Activated gamma-delta T cell treated with anti-CD3 and anti-CD28 coated beads, Interleukin-2, amount 50 U/mL, for 16 hours (primary cell): ENCODE measurements around the gene CLTC.
"Not testable (repeated sequence)": the region's sequence is repeated elsewhere in the genome, so short reads cannot be mapped to it uniquely, and the experiment has no call there.

ENCODE experiments used
- DNase-seq: peaks from one replicate; pipeline ENCODE4 v3.0.0-alpha.2; 2020; ENCODE audit warnings: low read depth

Gene CLTC

DNA sequence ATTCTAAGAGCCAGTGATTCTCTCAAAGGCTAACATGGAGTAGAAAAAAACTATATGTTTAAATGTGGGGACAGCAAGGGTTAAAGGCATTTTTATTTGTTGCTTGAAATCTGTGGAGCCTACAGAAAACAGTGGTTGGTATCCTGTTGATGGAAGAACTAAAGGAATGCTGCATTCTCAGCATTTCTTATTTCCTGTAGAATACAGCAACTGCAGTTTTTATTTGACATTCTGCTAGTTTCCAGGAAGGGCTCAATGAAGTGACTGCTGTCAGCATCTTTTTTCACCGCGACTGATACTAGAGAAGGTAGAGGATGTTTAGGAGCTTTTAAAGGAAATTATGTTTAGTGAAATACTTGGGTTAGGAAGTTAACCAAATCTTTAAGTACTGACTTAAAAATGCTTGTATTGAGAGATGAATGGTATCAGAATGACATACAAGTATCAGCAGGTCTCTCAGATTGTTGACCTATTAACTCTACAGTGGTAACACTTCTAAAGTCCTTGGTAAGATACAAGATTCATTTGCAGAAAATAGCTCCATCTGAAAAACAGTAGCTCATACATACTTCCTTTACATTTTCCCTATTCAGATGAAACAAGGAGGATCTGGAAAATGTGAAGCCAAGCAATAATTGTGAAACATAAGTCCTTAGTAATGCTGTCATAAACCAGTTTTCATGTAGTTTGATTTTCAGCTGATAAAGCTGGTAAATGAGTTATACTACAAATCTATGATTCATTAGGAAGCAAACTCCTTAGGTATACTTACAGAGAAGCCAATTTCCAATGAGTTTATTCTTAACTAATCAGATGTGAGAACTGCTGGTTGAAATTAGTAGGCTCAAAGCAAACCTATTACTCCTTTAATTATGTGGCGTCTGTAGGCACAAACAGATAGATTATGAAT is 15.2 kb downstream of the CLTC start:
- DNase-seq, result no peak

DNA sequence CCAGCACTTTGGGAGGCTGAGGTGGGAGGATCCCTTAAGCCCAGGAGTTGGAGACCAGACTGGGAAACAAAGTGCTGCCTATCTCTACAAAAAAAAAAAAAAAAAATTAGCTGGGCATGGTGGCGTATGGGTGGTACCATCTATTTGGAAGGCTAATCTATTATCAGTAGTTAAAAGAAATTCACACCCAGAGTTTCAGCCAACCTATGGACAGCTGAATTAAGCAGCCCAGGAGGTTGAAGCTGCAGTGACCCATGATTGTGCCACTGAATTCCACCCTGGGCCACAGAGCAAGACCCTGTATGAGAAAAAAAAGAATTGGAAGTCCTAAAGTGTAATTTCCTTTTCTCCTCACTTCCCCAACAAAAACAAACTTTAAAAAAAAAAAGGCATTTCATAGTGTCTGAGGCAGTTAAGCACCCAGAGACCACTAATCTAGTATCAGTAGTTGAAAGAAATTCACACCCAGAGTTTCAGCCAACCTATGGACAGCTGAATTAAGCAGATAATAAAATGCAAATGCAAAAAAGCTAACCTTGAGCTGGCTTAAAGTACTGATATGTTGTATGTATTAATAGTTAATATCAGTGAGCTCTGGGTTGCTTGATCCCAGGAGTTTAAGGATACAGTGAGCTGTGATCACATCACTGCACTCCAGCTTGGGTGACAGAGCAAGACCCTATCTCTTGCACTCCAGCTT is 18.1 kb downstream of the CLTC start:
- no peak for DNase-seq

DNA sequence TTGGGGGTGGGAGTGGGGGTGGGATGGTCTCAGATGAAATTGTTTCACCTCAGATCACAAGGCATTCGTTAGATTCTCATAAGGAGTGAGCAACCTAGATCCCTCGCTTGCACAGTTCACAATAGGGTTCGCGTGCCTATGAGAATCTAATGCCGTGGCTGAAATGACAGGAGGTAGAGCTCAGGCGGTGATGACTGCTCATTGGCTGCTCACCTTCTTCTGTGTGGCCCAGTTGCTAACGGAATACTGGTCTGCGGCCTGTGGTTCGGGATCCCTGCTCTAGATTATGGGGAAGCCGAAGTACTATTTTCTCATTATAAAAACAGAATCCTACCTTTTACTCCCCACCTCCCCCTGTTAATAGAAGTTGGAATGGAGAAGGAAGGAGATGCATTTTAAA is 18.9 kb downstream of the CLTC start:
- no peak for DNase-seq

DNA sequence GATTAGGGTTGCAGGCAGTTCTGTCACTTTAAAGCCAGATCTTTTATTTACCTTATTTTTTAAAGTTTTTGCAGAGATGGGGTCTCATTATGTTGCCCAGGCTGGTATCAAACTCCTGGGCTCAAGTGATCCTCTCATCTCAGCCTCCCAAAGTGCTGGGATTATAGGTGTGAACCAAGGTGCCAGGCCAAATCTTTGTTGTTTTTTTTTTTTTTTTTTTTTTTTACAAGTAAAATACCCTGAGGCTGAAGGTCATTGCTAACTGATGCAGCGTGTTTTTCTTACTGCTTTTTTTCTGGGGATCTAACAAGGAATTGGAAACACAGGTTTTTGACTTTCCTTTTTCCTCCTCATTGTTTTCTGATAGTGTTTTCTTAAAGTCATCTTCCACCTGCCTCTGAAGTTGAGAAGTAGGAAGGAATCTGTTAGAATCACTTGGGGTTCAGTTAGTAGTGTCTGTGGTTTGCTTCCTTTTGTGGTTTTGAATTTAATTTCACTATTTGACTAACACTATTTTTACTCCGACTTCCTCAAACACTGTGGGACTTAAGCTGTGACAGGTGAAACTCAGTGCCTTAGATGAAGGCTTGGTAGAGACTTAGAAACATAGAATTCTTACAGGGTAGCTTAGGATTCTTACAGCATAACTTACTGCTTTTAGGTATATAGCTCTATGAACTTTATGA is 22.2 kb downstream of the CLTC start:
- DNase-seq, result no peak

DNA sequence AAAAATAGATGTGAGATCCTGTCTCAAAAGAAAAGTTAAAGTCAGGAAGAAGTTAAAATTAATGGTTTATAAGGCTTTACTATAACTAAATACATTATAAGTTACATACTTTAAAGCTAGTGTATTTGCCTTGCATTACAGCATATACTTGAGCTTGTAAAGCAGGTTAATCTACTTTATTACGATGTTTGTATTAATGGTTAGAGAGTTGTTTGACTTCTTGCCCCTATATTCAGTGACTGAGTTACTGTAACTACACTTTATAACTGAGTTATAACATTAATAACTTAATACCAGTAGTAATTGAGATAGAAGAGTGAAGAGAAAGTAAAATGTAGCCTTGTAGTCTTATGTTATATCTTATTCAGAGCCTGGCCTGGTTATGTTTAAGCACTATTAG is 22.9 kb downstream of the CLTC start:
- DNase-seq, result no peak

DNA sequence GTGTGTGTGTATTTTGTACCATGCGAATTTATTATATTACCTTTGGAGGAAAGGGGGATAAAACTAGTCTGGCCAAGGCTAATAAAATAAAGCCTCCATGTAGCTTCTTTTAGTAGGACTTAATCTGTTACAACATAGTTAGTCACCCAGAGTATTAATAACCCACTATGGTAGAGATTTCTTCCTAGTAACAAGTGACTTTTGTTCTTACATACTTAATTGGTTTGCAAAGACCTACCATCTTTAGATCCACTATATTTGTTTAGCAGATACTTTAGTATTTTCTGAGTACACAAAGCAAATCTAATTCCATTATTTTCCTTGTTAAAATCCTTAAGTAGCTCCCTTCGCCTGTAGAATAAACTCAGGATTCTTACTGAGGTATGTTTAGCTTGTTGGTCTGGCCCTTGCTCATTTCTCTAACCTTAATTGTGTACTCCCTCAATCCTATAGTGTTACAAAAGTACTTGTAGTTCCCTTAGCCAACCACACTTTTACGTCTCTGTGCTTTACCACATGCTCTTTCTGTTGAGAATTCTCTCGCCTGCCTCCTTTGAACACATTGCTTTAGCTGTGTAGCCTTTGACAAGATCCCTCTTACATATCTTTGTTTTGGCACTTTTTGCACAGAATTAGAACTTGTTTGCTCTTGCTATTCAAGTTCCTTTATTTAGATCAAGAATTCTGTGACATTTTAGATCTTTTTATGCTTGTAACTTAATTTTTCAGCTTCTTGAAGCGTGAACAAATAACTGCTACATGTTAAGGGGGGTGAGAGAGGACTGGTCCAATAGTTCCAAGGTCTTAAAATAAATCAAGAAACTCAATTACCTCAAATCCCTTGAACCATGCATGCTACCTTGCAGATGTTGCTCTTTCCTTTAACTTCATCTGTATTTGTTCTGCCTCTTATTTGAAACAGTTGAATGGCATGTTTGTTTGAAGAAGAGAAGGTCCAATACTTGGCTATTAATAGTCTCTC is 23.8 kb downstream of the CLTC start:
- no peak for DNase-seq

DNA sequence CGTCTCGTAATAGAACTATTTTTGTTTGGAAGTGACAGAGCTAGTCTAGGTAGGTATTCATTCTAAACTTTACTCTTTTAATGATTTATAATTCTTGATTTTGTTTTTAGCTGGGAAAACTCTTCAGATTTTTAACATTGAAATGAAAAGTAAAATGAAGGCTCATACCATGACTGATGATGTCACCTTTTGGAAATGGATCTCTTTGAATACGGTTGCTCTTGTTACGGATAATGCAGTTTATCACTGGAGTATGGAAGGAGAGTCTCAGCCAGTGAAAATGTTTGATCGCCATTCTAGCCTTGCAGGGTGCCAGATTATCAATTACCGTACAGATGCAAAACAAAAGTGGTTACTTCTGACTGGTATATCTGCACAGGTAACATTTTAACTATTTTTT is 27.6 kb downstream of the CLTC start:
- no peak for DNase-seq

DNA sequence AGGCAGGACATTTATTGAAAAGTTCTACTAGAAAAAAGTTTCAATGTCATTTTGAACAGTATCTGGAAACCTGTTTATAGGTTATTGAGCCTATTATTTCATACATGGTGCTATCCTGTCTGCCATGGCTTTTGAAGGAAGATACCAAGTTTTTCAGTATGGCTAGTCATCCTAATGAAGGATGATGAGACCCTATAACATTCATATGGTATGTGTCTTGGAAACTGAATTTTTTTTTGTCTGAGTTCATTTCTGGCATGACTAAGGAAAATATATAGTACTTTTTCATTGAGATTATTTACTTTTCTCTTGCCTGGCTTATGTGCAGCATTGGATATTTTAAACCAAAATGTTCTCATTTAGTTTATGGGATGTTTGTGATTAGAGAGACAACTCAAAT is 30.2 kb downstream of the CLTC start:
- no peak for DNase-seq

DNA sequence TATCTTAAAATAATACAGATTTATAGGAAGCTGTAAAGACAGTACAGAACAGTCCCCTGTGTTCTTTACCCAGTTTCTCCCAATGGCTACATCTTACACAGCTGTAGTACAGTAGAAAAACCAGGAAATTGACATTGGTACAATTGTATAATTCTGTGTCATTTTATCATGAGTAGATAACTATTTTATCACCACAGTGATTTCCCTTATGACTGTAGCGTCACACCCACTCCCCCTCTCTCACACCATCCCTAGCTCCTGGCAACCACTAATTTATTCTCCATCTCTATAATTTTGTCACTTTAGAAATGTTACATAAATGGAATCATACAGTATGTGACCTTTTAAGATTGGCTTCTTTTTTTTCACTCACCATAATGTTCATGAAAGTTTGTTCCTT is 30.9 kb downstream of the CLTC start:
- DNase-seq, result no peak

DNA sequence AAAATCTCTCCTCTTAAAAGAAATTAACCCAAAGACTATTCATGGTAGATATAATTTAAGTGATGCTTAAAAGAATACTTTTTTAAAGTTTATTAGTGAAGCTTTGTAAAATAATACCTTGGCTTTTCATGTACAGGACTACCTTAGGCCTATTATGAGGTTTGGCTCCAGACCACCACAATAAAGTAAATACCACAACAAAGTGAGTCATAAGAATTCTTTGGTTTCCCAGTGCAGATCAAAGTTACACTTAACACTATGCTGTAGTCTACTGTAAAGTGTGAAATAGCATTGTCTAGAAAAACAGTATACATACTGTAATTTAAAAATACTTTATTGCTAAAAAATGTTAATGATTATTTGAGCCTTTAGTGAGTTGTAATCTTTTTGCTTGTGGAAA is 31.7 kb downstream of the CLTC start:
- DNase-seq, result no peak

DNA sequence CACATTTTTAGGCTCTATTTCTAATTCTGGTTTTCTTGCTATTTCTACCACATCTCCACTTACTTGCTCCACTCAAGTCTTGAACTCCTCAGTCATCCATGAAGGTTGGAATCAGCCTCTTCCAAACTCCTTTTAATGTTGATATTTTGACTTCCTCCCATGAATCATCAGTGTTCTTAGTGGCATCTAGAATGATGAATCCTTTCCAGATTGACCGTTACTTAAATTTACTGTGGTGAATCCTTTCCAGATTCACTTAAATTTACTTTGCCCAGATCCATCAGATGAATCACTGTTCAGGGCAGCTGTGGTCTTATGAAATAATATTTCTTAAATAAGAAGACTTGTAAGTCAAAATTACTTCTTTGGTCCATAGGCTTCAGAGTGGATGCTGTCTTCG is 32.4 kb downstream of the CLTC start:
- DNase-seq, result no peak

DNA sequence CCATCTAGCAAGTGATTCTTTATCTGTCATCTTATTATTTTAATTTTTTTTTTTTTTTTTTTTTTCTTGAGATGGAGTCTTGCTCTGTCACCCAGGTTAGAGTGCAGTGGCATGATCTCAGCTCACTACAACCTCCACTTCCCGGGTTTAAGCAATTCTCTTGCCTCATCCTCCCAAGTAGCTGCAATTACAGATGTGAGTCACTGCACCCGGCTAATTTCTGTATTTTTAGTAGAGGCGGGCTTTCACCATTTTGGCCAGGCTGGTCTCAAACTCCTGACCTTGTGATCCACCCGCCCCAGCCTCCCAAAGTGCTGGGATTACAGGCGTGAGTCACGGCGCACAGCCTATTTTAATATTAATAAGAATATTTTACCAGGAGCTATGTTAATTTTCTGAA is 36.9 kb downstream of the CLTC start:
- DNase-seq, result not testable (repeated sequence)

DNA sequence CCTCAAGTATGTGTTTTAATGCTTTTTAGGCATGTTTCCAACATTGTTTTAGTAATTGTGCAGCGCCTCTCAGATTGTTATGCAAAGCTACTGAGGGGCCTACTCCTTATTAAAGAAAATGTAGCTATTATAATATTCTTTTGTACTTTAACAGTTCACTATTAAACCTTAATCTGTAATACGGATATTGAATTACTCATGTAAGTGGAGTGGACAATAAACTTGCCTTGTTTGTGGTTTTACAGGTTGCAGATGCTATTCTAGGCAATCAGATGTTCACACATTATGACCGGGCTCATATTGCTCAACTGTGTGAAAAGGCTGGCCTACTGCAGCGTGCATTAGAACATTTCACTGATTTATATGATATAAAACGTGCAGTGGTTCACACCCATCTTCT is 46.5 kb downstream of the CLTC start:
- no peak for DNase-seq

DNA sequence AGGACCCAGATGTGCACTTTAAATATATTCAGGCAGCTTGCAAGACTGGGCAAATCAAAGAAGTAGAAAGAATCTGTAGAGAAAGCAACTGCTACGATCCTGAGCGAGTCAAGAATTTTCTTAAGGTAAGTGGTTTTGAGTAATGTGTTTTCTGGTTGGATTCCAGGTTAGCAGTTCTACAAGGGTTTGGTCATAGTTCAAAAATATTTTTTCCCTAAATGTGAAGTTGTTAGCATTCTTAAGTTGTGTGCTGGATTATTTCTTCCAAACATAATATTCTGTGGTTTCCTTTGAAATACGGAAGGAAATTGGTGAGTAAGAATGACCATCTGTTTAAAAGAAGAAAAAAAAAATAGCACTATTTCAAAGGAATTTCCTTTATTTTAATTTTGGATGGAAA is 49.1 kb downstream of the CLTC start:
- DNase-seq, result no peak

DNA sequence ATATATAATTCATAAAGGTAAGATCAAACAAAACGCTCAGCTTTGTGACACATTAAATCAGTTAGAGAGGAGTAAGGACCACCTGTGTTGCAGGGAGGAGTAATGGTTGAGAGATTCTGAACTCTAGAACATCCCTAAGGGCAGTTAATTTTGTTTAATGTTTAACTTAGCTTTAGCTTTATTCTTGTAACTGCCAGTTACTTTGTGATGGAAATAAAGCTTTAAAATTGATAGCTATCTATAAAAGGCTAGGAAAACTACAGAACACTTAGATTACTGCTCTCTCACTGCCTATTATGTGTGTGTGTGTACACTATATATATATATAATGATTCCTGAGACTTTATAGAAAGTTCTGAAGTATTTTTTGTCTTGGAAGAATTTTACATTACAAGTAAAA is 49.7 kb downstream of the CLTC start:
- DNase-seq, result no peak

DNA sequence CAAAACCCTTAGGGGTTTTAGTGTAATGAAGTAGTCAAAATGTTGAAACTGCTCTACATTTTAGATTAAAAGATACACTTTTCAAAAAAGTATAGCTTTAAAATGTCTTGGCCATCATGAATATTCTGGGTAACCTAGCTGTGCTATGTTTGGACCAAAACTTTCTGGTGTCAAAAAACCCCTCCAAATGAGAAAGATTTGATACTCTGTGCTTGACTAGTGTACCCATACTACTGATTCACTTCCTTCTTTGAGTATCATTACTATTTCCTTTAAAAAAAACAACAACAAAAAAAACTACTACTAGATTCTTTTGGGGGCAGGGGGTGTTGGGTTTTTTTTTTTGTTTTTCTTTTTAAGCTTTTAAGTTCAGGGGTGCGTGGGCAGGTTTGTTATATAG is 50.2 kb downstream of the CLTC start:
- DNase-seq, result no peak

DNA sequence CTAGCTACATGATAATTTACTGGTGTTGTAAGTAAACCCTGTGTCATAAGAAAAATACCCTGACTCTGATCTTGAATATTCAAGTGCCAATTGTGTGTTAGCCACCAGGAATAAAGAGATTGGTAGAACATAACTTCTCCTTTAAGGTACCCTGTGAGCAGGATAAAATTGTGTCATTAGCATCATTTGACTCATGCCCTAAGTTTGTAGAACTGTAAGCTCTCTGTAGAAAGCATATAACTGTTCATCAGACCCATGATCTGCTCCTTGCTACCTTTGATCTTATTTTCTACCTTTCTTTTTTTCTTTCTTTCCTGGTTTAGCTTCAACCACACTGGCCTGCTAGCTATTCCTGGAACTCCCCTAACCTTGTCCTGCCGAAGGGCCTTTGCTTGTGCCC is 51.7 kb downstream of the CLTC start:
- DNase-seq, result no peak

DNA sequence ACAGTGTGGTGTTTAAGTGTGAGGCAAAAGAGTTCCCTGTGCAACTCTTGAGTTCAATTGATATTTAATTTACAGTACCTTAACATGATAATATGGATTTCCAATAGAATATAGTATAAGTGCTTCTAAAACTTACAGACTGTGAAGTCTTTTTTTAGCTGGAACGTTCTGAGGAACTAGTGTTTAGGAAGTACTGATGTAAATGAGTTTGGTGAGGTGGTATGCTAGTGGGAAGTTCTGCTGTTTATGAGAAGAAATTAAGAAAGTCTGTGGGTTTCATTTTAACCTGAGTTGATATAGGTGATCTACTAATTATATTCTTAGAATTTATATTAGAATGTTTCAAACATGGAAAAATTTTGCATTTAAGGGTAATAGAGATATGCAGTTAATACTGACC is 55.5 kb downstream of the CLTC start:
- DNase-seq, result no peak

DNA sequence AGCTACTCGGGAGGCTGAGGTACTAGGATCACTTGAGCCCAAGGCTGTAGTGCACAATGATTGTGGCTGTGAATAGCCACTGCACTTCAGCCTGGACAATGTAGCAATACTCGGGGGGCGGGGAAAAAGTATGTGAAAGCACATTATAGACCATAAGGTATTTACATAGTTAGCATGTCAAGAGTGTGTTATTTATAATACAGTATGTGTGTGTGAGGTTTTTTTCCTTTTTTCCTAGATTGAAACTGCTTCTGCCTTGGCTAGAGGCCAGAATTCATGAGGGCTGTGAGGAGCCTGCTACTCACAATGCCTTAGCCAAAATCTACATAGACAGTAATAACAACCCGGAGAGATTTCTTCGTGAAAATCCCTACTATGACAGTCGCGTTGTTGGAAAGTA is 57.0 kb downstream of the CLTC start:
- DNase-seq, result no peak

DNA sequence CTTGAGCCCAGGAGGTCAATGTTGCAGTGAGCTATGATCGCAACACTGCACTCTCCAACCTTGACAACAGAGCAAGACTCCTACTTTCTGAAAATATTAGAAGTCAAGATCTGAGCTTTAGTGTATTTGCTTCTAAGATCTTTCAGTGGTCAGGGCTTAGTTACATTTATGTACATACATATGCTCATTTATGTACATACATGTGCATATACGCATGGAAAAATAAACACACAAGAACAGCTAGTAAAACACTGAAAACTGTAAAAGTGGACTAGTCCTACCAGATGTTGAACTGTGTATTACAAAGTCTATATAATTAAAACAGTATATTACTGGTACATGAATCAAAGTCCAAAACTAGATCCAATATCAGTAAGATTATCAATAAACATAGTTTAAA is 59.2 kb downstream of the CLTC start:
- no peak for DNase-seq

DNA sequence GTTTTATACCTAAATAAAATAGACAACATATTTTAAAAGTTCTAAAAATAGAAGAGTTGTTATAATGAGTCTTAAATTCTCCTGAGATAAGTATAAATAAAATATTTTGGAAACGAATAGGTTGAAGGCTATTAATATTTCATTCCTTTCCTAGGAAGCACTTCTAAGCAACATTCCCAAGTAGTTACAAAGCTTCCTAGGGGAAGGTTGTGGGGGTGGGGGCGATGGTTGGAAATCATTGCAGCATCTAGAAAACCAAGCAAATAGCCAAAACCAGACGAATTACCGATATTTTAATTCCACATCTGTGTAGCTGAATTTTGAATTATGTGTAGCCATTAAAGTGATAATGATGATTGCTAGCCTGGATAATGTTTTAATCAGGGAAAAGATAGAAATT is 60.6 kb downstream of the CLTC start:
- no peak for DNase-seq

DNA sequence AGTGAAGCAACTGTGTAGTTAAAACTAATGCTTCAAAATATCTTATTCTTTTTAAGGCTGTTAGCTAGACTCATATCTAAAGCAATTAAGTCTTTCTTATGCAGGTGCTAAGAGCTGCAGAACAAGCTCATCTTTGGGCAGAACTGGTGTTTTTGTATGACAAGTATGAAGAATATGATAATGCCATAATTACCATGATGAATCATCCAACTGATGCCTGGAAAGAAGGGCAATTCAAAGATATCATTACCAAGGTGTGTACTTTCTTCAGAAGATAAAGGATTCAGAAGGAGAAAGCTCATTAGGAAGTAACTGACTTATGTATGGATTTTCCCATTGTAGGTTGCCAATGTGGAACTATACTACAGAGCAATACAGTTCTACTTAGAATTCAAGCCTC is 63.6 kb downstream of the CLTC start:
- DNase-seq, result no peak
